ENCODE data around the gene TGFBRAP1.

GRCh38 chr2:105252271-105252670 lies 77.3 kb downstream of the TGFBRAP1 start:
- no peak for TF ChIP-seq SP1 (IDR thresholded peaks at IDR 0.05)
- TF ChIP-seq FOXA1 (IDR thresholded peaks at IDR 0.05), result no peak
- TF ChIP-seq BHLHE40 (IDR thresholded peaks at IDR 0.05; ENCODE audit: borderline replicate concordance), result no peak
- no peak for TF ChIP-seq PKNOX1 (IDR thresholded peaks at IDR 0.05)
- TF ChIP-seq ELF4 (IDR thresholded peaks at IDR 0.05), result no peak
- no peak for TF ChIP-seq SUZ12 (IDR thresholded peaks at IDR 0.05)
- TF ChIP-seq ARNT (IDR thresholded peaks at IDR 0.05), result no peak
- no peak for TF ChIP-seq L3MBTL2 (conservative IDR thresholded peaks at IDR 0.05)
- TF ChIP-seq FOXM1 (IDR thresholded peaks at IDR 0.05; ENCODE audit: borderline replicate concordance), result no peak
- TF ChIP-seq NFRKB (IDR thresholded peaks at IDR 0.05), result no peak
- TF ChIP-seq ZNF384 (IDR thresholded peaks at IDR 0.05), result no peak
- no peak for TF ChIP-seq LEF1 (IDR thresholded peaks at IDR 0.05; ENCODE audit: borderline replicate concordance)
- no peak for TF ChIP-seq TARDBP (IDR thresholded peaks at IDR 0.05)
- TF ChIP-seq FOXK2 (IDR thresholded peaks at IDR 0.05), result no peak

Data from HEK293T (cell line).